H9 (cell line): ENCODE data around the gene ALDOA. TPM values are rescaled to one million over a fixed set of nuclear protein-coding genes. Genes with fewer than 3 reads are reported as not detected.

Experiments
- DNase-seq: peaks from one replicate; pipeline ENCODE4 v3.0.0-alpha.2; 2017
- H2AFZ ChIP-seq: one replicate; pipeline ENCODE4 v1.6.1; 2013; ENCODE audit warnings: mild to moderate bottlenecking, low read length, control low read depth, moderate library complexity
- H2AK5ac ChIP-seq: 2 replicates; pipeline ENCODE4 v1.6.1; 2013; ENCODE audit warnings: low read length, control low read depth, mixed read lengths; ENCODE audit not compliant: insufficient read length
- H2BK120ac ChIP-seq: one replicate; pipeline ENCODE4 v1.6.1; 2013; ENCODE audit warnings: low read depth, mild to moderate bottlenecking, low read length, control low read depth, inconsistent platforms; ENCODE audit not compliant: poor library complexity, severe bottlenecking
- H2BK12ac ChIP-seq: 2 replicates; pipeline ENCODE4 v1.6.1; 2013; ENCODE audit warnings: low read length, control low read depth, mixed read lengths, low read depth; ENCODE audit not compliant: insufficient read length
- H2BK15ac ChIP-seq: 2 replicates; pipeline ENCODE4 v1.6.1; 2013; ENCODE audit warnings: low read depth, low read length, control low read depth
- H2BK20ac ChIP-seq: one replicate; pipeline ENCODE4 v1.6.1; 2013; ENCODE audit warnings: low read depth, mild to moderate bottlenecking, low read length, control low read depth, inconsistent platforms; ENCODE audit not compliant: poor library complexity, severe bottlenecking
- H2BK5ac ChIP-seq: 2 replicates; pipeline ENCODE4 v1.6.1; 2013; ENCODE audit warnings: low read length, control low read depth, mixed read lengths; ENCODE audit not compliant: insufficient read length
- H3K14ac ChIP-seq: 2 replicates; pipeline ENCODE4 v1.6.1; 2013; ENCODE audit warnings: low read length, control low read depth; ENCODE audit not compliant: insufficient read depth
- H3K18ac ChIP-seq: 2 replicates; pipeline ENCODE4 v1.6.1; 2013; ENCODE audit warnings: low read depth, mild to moderate bottlenecking, mixed read lengths, low read length, control low read depth; ENCODE audit not compliant: insufficient read length
- H3K23ac ChIP-seq: 2 replicates; pipeline ENCODE4 v1.6.1; 2013; ENCODE audit warnings: low read length, control low read depth, mixed read lengths, low read depth; ENCODE audit not compliant: insufficient read length
- H3K23me2 ChIP-seq: 2 replicates; pipeline ENCODE4 v1.6.1; 2013; ENCODE audit warnings: low read depth, mild to moderate bottlenecking, mixed read lengths, low read length, control low read depth; ENCODE audit not compliant: insufficient read length, poor library complexity, severe bottlenecking
- H3K27ac ChIP-seq: 2 replicates; pipeline ENCODE4 v1.5.1; 2013; ENCODE audit warnings: low read length, control low read depth, mixed read lengths, low read depth; ENCODE audit not compliant: insufficient read length
- H3K27me3 ChIP-seq: 2 replicates; pipeline ENCODE4 v1.6.1; 2013; ENCODE audit warnings: low read length, control low read depth, inconsistent platforms; ENCODE audit not compliant: insufficient read depth
- H3K4ac ChIP-seq: 2 replicates; pipeline ENCODE4 v1.6.1; 2013; ENCODE audit warnings: low read depth, mild to moderate bottlenecking, control low read depth, inconsistent platforms, low read length, moderate library complexity
- H3K4me1 ChIP-seq: 2 replicates; pipeline ENCODE4 v1.6.1; 2013; ENCODE audit warnings: low read length, control low read depth, inconsistent platforms; ENCODE audit not compliant: insufficient read depth
- H3K4me2 ChIP-seq: 2 replicates; pipeline ENCODE4 v1.6.1; 2013; ENCODE audit warnings: low read length, control low read depth, mixed read lengths; ENCODE audit not compliant: insufficient read length, insufficient read depth
- H3K56ac ChIP-seq: 2 replicates; pipeline ENCODE4 v1.6.1; 2013; ENCODE audit warnings: low read depth, mild to moderate bottlenecking, mixed read lengths, low read length, control low read depth; ENCODE audit not compliant: insufficient read length
- H3K79me1 ChIP-seq: 2 replicates; pipeline ENCODE4 v1.6.1; 2013; ENCODE audit warnings: low read depth, mild to moderate bottlenecking, moderate library complexity, low read length, control low read depth, inconsistent platforms; ENCODE audit not compliant: insufficient read depth, poor library complexity, severe bottlenecking
- H3K79me2 ChIP-seq: 2 replicates; pipeline ENCODE4 v1.6.1; 2013; ENCODE audit warnings: low read length, control low read depth, inconsistent platforms; ENCODE audit not compliant: insufficient read depth
- H3K9ac ChIP-seq: 2 replicates; pipeline ENCODE4 v1.6.1; 2013; ENCODE audit warnings: low read length, control low read depth, mixed read lengths; ENCODE audit not compliant: insufficient read length; ENCODE audit errors: extremely low read depth
- H3K9me3 ChIP-seq: one replicate; pipeline ENCODE4 v1.6.1; 2013; ENCODE audit warnings: low read depth, low read length, inconsistent platforms; ENCODE audit not compliant: control insufficient read depth
- H3T11ph ChIP-seq: one replicate; pipeline ENCODE4 v1.6.1; 2013; ENCODE audit warnings: mild to moderate bottlenecking, low read length, control low read depth, inconsistent platforms
- H4K20me1 ChIP-seq: one replicate; pipeline ENCODE4 v1.6.1; 2013; ENCODE audit not compliant: control insufficient read depth, insufficient read length, insufficient read depth
- H4K5ac ChIP-seq: 2 replicates; pipeline ENCODE4 v1.6.1; 2013; ENCODE audit warnings: low read depth, mild to moderate bottlenecking, mixed read lengths, low read length, control low read depth; ENCODE audit not compliant: insufficient read length
- H4K8ac ChIP-seq: replicated peaks from 2 replicates; pipeline ENCODE4 v1.6.1; 2013; ENCODE audit warnings: low read length, control low read depth, mixed read lengths, low read depth; ENCODE audit not compliant: insufficient read length
- H4K91ac ChIP-seq: 2 replicates; pipeline ENCODE4 v1.6.1; 2013; ENCODE audit warnings: low read depth, mild to moderate bottlenecking, moderate library complexity, mixed read lengths, low read length, control low read depth; ENCODE audit not compliant: insufficient read length
- H3K27ac Mint-ChIP-seq, 3 experiments: 2 replicates in 2 of 3; 3 replicates in 1 of 3; pipeline ENCODE4 v1.8.0; 2020 to 2021; ENCODE audit warnings: mixed read lengths in 3 of 3, mild to moderate bottlenecking in 1 of 3, moderate library complexity in 1 of 3
- H3K27me3 Mint-ChIP-seq: 2 replicates; pipeline ENCODE4 v1.8.0; 2021; ENCODE audit warnings: low read depth, mild to moderate bottlenecking, moderate library complexity, mixed read lengths
- H3K36me3 Mint-ChIP-seq, 3 experiments: 2 replicates in 2 of 3; 3 replicates in 1 of 3; pipeline ENCODE4 v1.8.0; 2020 to 2021; ENCODE audit warnings: low read depth in 3 of 3, mixed read lengths in 3 of 3; ENCODE audit not compliant: insufficient read depth in 1 of 3
- H3K4me1 Mint-ChIP-seq, 2 experiments: 2 replicates each; pipeline ENCODE4 v1.8.0; 2020; ENCODE audit warnings: mixed read lengths in 2 of 2
- H3K4me3 Mint-ChIP-seq, 2 experiments: 2 replicates in 1 of 2; 3 replicates in 1 of 2; pipeline ENCODE4 v1.8.0; 2020 to 2021; ENCODE audit warnings: mild to moderate bottlenecking in 2 of 2, mixed read lengths in 2 of 2, moderate library complexity in 1 of 2
- H3K9me3 Mint-ChIP-seq, 2 experiments: 2 replicates in 1 of 2; 3 replicates in 1 of 2; pipeline ENCODE4 v1.8.0; 2020; ENCODE audit warnings: mild to moderate bottlenecking in 2 of 2, mixed read lengths in 2 of 2, moderate library complexity in 1 of 2
- CTCF ChIP-seq: fragments of 200-600 bp; sonication (generic); conservative IDR thresholded peaks from 3 replicates; pipeline ENCODE4 v1.8.0; 2021; ENCODE audit warnings: antibody characterized with exemption, mild to moderate bottlenecking
- WGBS: extraction: QIAGEN DNeasy Blood & Tissue Kit; methylation state at CpG from one replicate; pipeline ENCODE4 v1.1.7; 2013; ENCODE audit warnings: missing lambda C conversion rate, low lambda C conversion rate, mixed read lengths; ENCODE audit not compliant: insufficient read length; ENCODE audit errors: extremely low coverage; 5-methylcytosine and 5-hydroxymethylcytosine counted together
- total RNA-seq: library from RNA; stranded (reverse); gene quantifications from 2 replicates; pipeline ENCODE4 v1.2.1, GENCODE V29; 2021

The ALDOA gene
- total RNA-seq, 1 experiment from 2014 or later, result 1,356 TPM

GRCh38 chr16:30085247-30085646, 19.7 kb downstream of the ALDOA start:
- TF ChIP-seq CTCF, result no peak
- H3K27ac Mint-ChIP-seq, result no peak overlapping the region
- no peak overlapping the region for H2AK5ac ChIP-seq

More at GRCh38 chr16:30085247-30085646, 19.7 kb downstream of the ALDOA start:
- Histone ChIP-seq H3T11ph (no peak overlapping the region), H3K79me2 (no peaks in the 10 kb centered on the region), H3K4me2 (no peak overlapping the region), H3K23me2 (no peaks in the 10 kb centered on the region), H3K9me3 (no peaks in the 10 kb centered on the region), H3K56ac (no peak overlapping the region), H3K9ac (no peak overlapping the region), H3K4me1 (no peaks in the 10 kb centered on the region), H2AFZ (no peak overlapping the region), H2BK5ac (no peak overlapping the region), H4K5ac (no peak overlapping the region), H2BK20ac (no peak overlapping the region), H3K27ac (no peak overlapping the region), H3K27me3 (no peaks in the 10 kb centered on the region), H2BK15ac (no peak overlapping the region), H3K4ac (no peak overlapping the region), H4K91ac (no peak overlapping the region), H4K8ac (no peak overlapping the region), H3K79me1 (no peaks in the 10 kb centered on the region), H3K23ac (no peak overlapping the region), H3K18ac (no peak overlapping the region), H2BK120ac (no peak overlapping the region), H4K20me1 (no peaks in the 10 kb centered on the region), H2BK12ac (no peak overlapping the region), H3K14ac (no peak overlapping the region)
- H3K4me3 Mint-ChIP-seq, result no peak overlapping the region
- H3K4me1 Mint-ChIP-seq, result peaks cover 3 to 4% of the 10 kb centered on the region in 2 experiments; a peak in 1 of 4 replicates
- H3K27me3 Mint-ChIP-seq, result peaks cover 4% of the 10 kb centered on the region; the same call in 1 of the 2 replicates
- no peaks in the 10 kb centered on the region; a peak in 1 of 5 replicates for H3K9me3 Mint-ChIP-seq
- no CpG with 5 or more reads among the region's 3 CpGs for WGBS
- DNase-seq, result no peak
- peaks cover 31 to 56% (median 55%) of the 10 kb centered on the region in 3 experiments for H3K36me3 Mint-ChIP-seq
